Measurements from ENCODE around the gene FAM3D. TPM values are rescaled to one million over a fixed set of nuclear protein-coding genes. Genes with fewer than 3 reads are reported as not detected.

FAM3D gene
- total RNA-seq, 4 donors from 2014 or later = not detected

- peak; percentile 72 to 82 for DNase-seq (ENCODE audit: low spot score in 2 of 2)
- Histone ChIP-seq H3K4me3 (no peak overlapping the region), H3K9me3 (no peaks in the 10 kb centered on the region), H3K27ac (peak overlapping the region; percentile 69 to 91 (median 78)), H3K27me3 (no peaks in the 10 kb centered on the region), H3K4me1 (peaks cover 0 to 58% (median 2%) of the 10 kb centered on the region in 4 donors), H3K36me3 (no peaks in the 10 kb centered on the region)
- 35 to 50% methylated on average over 8 of the region's 8 CpGs for WGBS, 2 donors
- TF ChIP-seq, protein P1, sequence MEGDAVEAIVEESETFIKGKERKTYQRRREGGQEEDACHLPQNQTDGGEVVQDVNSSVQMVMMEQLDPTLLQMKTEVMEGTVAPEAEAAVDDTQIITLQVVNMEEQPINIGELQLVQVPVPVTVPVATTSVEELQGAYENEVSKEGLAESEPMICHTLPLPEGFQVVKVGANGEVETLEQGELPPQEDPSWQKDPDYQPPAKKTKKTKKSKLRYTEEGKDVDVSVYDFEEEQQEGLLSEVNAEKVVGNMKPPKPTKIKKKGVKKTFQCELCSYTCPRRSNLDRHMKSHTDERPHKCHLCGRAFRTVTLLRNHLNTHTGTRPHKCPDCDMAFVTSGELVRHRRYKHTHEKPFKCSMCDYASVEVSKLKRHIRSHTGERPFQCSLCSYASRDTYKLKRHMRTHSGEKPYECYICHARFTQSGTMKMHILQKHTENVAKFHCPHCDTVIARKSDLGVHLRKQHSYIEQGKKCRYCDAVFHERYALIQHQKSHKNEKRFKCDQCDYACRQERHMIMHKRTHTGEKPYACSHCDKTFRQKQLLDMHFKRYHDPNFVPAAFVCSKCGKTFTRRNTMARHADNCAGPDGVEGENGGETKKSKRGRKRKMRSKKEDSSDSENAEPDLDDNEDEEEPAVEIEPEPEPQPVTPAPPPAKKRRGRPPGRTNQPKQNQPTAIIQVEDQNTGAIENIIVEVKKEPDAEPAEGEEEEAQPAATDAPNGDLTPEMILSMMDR (IDR thresholded peaks at IDR 0.05) = no peak
- TF ChIP-seq EP300 (IDR thresholded peaks at IDR 0.05) = peak; percentile 85 to 91
- peak in 1 of 2 donors; percentile 38 for TF ChIP-seq POLR2A (IDR thresholded peaks at IDR 0.05)
Observed at GRCh38 chr3:58617338-58617761, 49.2 kb downstream of the FAM3D start.

DNA sequence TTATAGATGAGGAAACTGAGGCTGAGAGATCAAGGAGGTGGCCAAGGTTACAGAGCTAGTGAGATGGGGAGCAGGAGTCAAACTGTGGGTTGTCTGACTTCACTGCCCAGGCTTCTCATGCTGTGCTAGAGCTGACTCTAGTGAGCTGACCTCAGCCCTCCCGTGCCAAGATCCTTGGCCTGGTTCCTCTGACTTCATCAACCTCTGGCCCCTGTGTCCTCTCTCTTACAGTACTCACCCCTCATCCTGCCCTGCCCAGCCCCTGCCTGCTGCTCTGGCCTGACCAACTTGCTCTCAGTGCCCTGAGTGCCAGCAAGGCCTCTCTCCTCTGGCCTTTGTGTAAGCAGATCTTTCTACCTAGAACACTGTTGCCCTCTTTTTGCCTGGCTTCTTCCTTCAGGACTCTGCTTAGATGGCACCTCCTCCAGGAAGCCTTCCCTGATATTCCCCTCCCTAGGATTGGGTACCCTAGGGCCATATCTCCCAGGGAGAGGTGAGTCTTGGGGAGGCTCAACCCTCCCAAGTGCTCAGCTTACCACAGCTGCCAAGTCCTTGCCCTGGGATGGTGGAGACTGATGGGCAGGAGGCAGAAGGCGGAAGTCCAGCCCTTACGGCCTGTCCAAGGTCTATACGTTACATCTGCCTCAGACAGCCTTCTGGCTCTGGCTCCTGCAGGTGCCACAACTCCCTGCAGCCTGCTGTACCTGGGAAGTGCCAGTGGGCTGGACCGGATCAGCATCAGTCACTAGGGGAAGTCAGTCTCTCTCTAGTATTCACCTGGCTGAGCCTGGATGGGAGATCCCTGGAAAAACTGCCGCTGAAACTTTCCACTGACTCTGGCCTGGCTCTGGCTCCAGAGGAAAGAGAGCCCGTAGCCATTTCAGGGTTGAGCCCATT, 53.1 kb downstream of the FAM3D start:
- peaks cover 0 to 32% (median 2%) of the 10 kb centered on the region in 4 donors for H3K4me1 ChIP-seq
- no peak for TF ChIP-seq EP300 (IDR thresholded peaks at IDR 0.05)
- TF ChIP-seq, protein P1 (IDR thresholded peaks at IDR 0.05) = no peak
- no peak for TF ChIP-seq POLR2A (IDR thresholded peaks at IDR 0.05)
- WGBS, 2 donors = 68 to 70% methylated on average over 6 to 7 of the region's 7 CpGs
- no peak for DNase-seq (ENCODE audit: low spot score in 2 of 2)
- H3K9me3 ChIP-seq = no peaks in the 10 kb centered on the region
- H3K36me3 ChIP-seq = no peaks in the 10 kb centered on the region
- H3K27ac ChIP-seq = peak overlapping the region in 1 of 4 donors; percentile 48
- H3K4me3 ChIP-seq = no peak overlapping the region
- H3K27me3 ChIP-seq = no peaks in the 10 kb centered on the region

- TF ChIP-seq POLR2A (IDR thresholded peaks at IDR 0.05) (no peak), EP300 (IDR thresholded peaks at IDR 0.05) (no peak)
- TF ChIP-seq, protein P1 (IDR thresholded peaks at IDR 0.05) = no peak
- DNase-seq (ENCODE audit: low spot score in 2 of 2) = no peak
- WGBS, 2 donors = 80 to 85% methylated on average over 9 of the region's 9 CpGs
- Histone ChIP-seq H3K36me3 (no peaks in the 10 kb centered on the region), H3K4me1 (peaks cover 0 to 25% (median 0%) of the 10 kb centered on the region in 4 donors), H3K27me3 (no peaks in the 10 kb centered on the region), H3K27ac (peak overlapping the region in 1 of 4 donors; percentile 48), H3K4me3 (no peak overlapping the region), H3K9me3 (no peaks in the 10 kb centered on the region)
Observed at GRCh38 chr3:58612830-58613229, 53.7 kb downstream of the FAM3D start.

DNA sequence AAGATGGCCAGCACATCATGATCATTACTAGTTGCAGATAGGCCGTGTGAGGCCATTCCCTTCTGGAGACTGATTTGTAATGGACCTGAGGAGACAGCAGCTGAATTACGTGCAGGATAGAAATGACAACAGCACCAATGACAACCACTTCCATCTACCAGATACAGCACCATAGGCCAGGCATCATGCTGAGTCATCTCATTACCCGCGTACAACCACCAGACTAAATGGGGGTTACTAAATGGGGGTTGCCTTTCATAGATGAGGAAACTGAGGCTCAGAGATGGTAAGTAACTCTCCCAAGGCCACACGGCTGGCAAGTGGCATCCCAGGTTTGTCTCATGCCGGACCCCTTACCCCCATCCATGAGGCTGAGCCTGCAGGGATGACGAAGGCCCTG, 56.6 kb downstream of the FAM3D start:
- no peaks in the 10 kb centered on the region for H3K27me3 ChIP-seq
- peaks cover 0 to 8% (median 0%) of the 10 kb centered on the region in 4 donors for H3K4me1 ChIP-seq
- H3K36me3 ChIP-seq = no peaks in the 10 kb centered on the region
- no peaks in the 10 kb centered on the region for H3K9me3 ChIP-seq
- WGBS, 2 donors = 83 to 90% methylated on average over 7 of the region's 7 CpGs
- TF ChIP-seq, protein P1 (IDR thresholded peaks at IDR 0.05) = no peak
- no peak for TF ChIP-seq EP300 (IDR thresholded peaks at IDR 0.05)
- no peak for TF ChIP-seq POLR2A (IDR thresholded peaks at IDR 0.05)
- H3K4me3 ChIP-seq = no peak overlapping the region
- no peak overlapping the region for H3K27ac ChIP-seq
- no peak for DNase-seq (ENCODE audit: low spot score in 2 of 2)

GRCh38 chr3:58608648-58609047, 57.9 kb downstream of the FAM3D start:
- TF ChIP-seq, protein P1 (IDR thresholded peaks at IDR 0.05) = no peak
- TF ChIP-seq POLR2A (IDR thresholded peaks at IDR 0.05) = no peak
- no peak for TF ChIP-seq EP300 (IDR thresholded peaks at IDR 0.05)
- no peak for DNase-seq (ENCODE audit: low spot score in 2 of 2)
- Histone ChIP-seq H3K4me3 (no peak overlapping the region), H3K27me3 (no peaks in the 10 kb centered on the region), H3K27ac (no peak overlapping the region), H3K36me3 (no peaks in the 10 kb centered on the region), H3K9me3 (peaks cover 0 to 8% (median 0%) of the 10 kb centered on the region in 4 donors), H3K4me1 (peaks cover 0 to 8% (median 0%) of the 10 kb centered on the region in 4 donors)
- 88 to 90% methylated on average over 5 of the region's 5 CpGs for WGBS, 2 donors

All from tibial nerve (tissue), 4 donors.